ENCODE measurements around the gene BCDIN3D.

GRCh38 chr12:49798248-49798647 is 44.7 kb downstream of the BCDIN3D start:
- TF ChIP-seq SP2 (IDR thresholded peaks at IDR 0.05; ENCODE audit: low read length) (no peak), BRCA1 (IDR thresholded peaks at IDR 0.05; ENCODE audit: low read depth, low read length) (no peak), CTCF (IDR thresholded peaks at IDR 0.05; ENCODE audit: control extremely low read depth in 1 of 3, insufficient read depth in 1 of 3, low read depth in 1 of 3, low read length in 3 of 3) (no peak), EP300 (IDR thresholded peaks at IDR 0.05; ENCODE audit: borderline replicate concordance in 1 of 2, low read depth in 2 of 2, low read length in 2 of 2) (no peak), FOSL1 (IDR thresholded peaks at IDR 0.05; ENCODE audit: insufficient read depth, low read depth, low read length) (no peak), YY1 (IDR thresholded peaks at IDR 0.05; ENCODE audit: low read depth, low read length) (no peak)

Measured in H1 (cell line).